ENCODE results near the gene TARDBP.
"Not testable (repeated sequence)": the region's sequence is repeated elsewhere in the genome, so short reads cannot be mapped to it uniquely, and the experiment has no call there.

Gene TARDBP

GRCh38 chr1:11042995-11043874 is 30.8 kb downstream of the TARDBP start:
- no peak for DNase-seq (ENCODE audit: low spot score)

- no peak for DNase-seq (ENCODE audit: low spot score)
Measured at GRCh38 chr1:11044086-11044848, 31.8 kb downstream of the TARDBP start.

- DNase-seq (ENCODE audit: low spot score): no peak
Measured at GRCh38 chr1:11044849-11045427, 32.5 kb downstream of the TARDBP start.

GRCh38 chr1:11045428-11046269 is 33.2 kb downstream of the TARDBP start:
- no peak for DNase-seq (ENCODE audit: low spot score)

GRCh38 chr1:11046270-11046566 is 33.8 kb downstream of the TARDBP start:
- DNase-seq (ENCODE audit: low spot score): no peak

- no peak for DNase-seq (ENCODE audit: low spot score)
Measured at GRCh38 chr1:11046625-11047365, 34.3 kb downstream of the TARDBP start, which contains the start of gene MASP2. TSS of gene MASP2 (minus strand) at chr1:11047239. CDS start at chr1:11047207, 32 bp downstream.

- not testable (repeated sequence) for DNase-seq (ENCODE audit: low spot score)
Measured at GRCh38 chr1:11051121-11051520, 38.7 kb downstream of the TARDBP start.

- no peak for DNase-seq (ENCODE audit: low spot score)
Measured at GRCh38 chr1:11051781-11052511, 39.5 kb downstream of the TARDBP start.

- DNase-seq (ENCODE audit: low spot score): no peak
Measured at GRCh38 chr1:11052839-11053757, 40.6 kb downstream of the TARDBP start.

GRCh38 chr1:11053758-11054137 is 41.3 kb downstream of the TARDBP start:
- DNase-seq (ENCODE audit: low spot score): no peak

- DNase-seq (ENCODE audit: low spot score): no peak
Measured at GRCh38 chr1:11054181-11054580, 41.7 kb downstream of the TARDBP start.

GRCh38 chr1:11054666-11055065 is 42.2 kb downstream of the TARDBP start:
- no peak for DNase-seq (ENCODE audit: low spot score)

GRCh38 chr1:11055676-11056075 is 43.2 kb downstream of the TARDBP start:
- no peak for DNase-seq (ENCODE audit: low spot score)

- no peak for DNase-seq (ENCODE audit: low spot score)
Measured at GRCh38 chr1:11056504-11056903, 44.0 kb downstream of the TARDBP start.

- no peak for DNase-seq (ENCODE audit: low spot score)
Measured at GRCh38 chr1:11057477-11057876, 45.0 kb downstream of the TARDBP start.

- DNase-seq (ENCODE audit: low spot score): no peak
Measured at GRCh38 chr1:11058026-11058425, 45.6 kb downstream of the TARDBP start.

- no peak for DNase-seq (ENCODE audit: low spot score)
Measured at GRCh38 chr1:11058595-11059154, 46.2 kb downstream of the TARDBP start.

- DNase-seq (ENCODE audit: low spot score): no peak
Measured at GRCh38 chr1:11059155-11059967, 46.9 kb downstream of the TARDBP start.
